GM21360 (cell line): ENCODE measurements around the gene PGM2L1.
"Not testable (repeated sequence)": the region's sequence is repeated elsewhere in the genome, so short reads cannot be mapped to it uniquely, and the experiment has no call there.

Experiments used
- ATAC-seq: cut with Tn5 transposase; IDR thresholded peaks from one replicate; pipeline ENCODE4 v1.9.1; 2021; ENCODE audit warnings: mild to moderate bottlenecking, moderate library complexity; ENCODE audit not compliant: unreplicated experiment

Gene PGM2L1

GRCh38 chr11:74398244-74399159 lies at the start of gene PGM2L1:
Gene PGM2L1, minus strand, starts transcription at chr11:74398433. Its CDS starts 272 bp downstream, at chr11:74398161.
- peak; percentile 91 for ATAC-seq

- no peak for ATAC-seq
Observed at GRCh38 chr11:74447720-74448119, 49.5 kb upstream of the PGM2L1 start.

GRCh38 chr11:74446532-74446938 lies 48.3 kb upstream of the PGM2L1 start:
- ATAC-seq = no peak

- no peak for ATAC-seq
Observed at GRCh38 chr11:74444173-74444826, 46.1 kb upstream of the PGM2L1 start.

GRCh38 chr11:74443071-74443864 lies 45.0 kb upstream of the PGM2L1 start:
- no peak for ATAC-seq

GRCh38 chr11:74442636-74443035 lies 44.4 kb upstream of the PGM2L1 start:
- no peak for ATAC-seq

GRCh38 chr11:74438681-74439080 lies 40.4 kb upstream of the PGM2L1 start:
- no peak for ATAC-seq

- no peak for ATAC-seq
Observed at GRCh38 chr11:74437441-74438042, 39.3 kb upstream of the PGM2L1 start.

- ATAC-seq = no peak
Observed at GRCh38 chr11:74434528-74434927, 36.3 kb upstream of the PGM2L1 start.

GRCh38 chr11:74429205-74429604 lies 31.0 kb upstream of the PGM2L1 start:
- ATAC-seq = no peak

- no peak for ATAC-seq
Observed at GRCh38 chr11:74427384-74427886, 29.2 kb upstream of the PGM2L1 start.

- ATAC-seq = no peak
Observed at GRCh38 chr11:74425100-74425499, 26.9 kb upstream of the PGM2L1 start.

GRCh38 chr11:74418509-74418895 lies 20.3 kb upstream of the PGM2L1 start:
- ATAC-seq = no peak

GRCh38 chr11:74417860-74418508 lies 19.8 kb upstream of the PGM2L1 start:
- no peak for ATAC-seq

- no peak for ATAC-seq
Observed at GRCh38 chr11:74417379-74417804, 19.2 kb upstream of the PGM2L1 start.

- not testable (repeated sequence) for ATAC-seq
Observed at GRCh38 chr11:74416974-74417373, 18.7 kb upstream of the PGM2L1 start.

- no peak for ATAC-seq
Observed at GRCh38 chr11:74412733-74413359, 14.6 kb upstream of the PGM2L1 start.

GRCh38 chr11:74412321-74412720 lies 14.1 kb upstream of the PGM2L1 start:
- ATAC-seq = no peak

GRCh38 chr11:74409633-74410032 lies 11.4 kb upstream of the PGM2L1 start:
- no peak for ATAC-seq
